GM12801 (cell line): ENCODE data around the gene SCYL2.

Source experiments
- TF ChIP-seq, protein P1 (sequence below): IDR thresholded peaks from one replicate; pipeline ENCODE4 v1.5.1; 2011; ENCODE audit warnings: control low read depth; ENCODE audit not compliant: insufficient read length; ENCODE audit errors: extremely low read depth

Gene SCYL2

DNA sequence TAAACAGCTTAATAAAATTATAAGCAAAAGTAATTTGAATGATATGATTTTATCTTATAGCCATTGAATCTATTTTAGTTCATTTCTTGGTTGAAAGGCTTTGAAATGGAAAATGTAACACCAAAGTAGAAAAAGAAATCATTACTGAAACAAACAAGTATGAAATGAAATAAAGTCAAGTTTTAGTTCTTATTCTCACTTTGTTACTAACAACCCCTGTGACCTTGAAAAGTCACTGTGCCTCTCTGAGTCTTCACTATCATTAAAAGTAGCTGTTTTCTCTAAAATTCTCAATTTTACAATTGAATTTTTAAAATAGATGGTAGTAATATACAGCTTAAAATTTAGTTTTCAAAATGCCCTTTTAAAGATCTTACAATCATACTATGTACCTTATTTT is 57.5 kb downstream of the SCYL2 start:
- TF ChIP-seq, protein P1, sequence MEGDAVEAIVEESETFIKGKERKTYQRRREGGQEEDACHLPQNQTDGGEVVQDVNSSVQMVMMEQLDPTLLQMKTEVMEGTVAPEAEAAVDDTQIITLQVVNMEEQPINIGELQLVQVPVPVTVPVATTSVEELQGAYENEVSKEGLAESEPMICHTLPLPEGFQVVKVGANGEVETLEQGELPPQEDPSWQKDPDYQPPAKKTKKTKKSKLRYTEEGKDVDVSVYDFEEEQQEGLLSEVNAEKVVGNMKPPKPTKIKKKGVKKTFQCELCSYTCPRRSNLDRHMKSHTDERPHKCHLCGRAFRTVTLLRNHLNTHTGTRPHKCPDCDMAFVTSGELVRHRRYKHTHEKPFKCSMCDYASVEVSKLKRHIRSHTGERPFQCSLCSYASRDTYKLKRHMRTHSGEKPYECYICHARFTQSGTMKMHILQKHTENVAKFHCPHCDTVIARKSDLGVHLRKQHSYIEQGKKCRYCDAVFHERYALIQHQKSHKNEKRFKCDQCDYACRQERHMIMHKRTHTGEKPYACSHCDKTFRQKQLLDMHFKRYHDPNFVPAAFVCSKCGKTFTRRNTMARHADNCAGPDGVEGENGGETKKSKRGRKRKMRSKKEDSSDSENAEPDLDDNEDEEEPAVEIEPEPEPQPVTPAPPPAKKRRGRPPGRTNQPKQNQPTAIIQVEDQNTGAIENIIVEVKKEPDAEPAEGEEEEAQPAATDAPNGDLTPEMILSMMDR, result no peak

DNA sequence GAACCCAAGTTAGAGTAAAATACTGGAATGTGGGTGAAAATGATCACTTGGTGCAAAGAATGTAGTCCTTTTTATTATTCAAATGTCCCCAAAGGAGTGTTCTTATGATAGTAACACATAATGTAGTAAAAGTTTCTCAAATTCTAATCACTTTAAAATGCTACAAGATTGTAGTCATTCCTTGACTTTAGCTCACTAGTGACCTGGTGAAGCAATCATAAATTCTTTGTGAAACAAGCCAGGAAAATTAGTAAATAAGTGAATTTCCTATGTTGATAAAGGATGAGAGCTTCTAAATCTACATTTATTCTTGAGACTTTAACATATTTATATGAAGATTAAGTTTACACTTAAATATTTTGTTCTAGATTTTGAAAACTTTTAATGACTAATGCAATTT is 59.2 kb downstream of the SCYL2 start:
- TF ChIP-seq, protein P1, result no peak

DNA sequence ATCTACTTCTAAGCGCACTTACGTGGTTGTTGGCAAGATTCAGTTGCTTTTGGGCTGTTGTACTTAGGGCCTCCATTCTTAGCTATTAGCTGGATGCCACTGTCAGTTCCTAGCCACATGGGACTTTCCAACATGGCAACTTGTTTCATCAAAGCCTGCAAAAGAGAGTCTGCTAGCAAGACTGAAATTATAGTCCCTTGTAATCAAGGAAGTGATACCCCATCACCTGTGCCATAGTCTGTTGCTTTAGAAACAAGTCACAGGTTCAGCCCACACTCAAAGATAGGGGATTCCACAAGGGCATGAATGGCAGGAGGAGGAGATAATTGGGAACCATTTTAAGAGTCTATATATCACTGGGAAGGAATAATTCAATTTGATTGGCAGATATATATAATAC is 62.8 kb downstream of the SCYL2 start:
- TF ChIP-seq, protein P1, result no peak

DNA sequence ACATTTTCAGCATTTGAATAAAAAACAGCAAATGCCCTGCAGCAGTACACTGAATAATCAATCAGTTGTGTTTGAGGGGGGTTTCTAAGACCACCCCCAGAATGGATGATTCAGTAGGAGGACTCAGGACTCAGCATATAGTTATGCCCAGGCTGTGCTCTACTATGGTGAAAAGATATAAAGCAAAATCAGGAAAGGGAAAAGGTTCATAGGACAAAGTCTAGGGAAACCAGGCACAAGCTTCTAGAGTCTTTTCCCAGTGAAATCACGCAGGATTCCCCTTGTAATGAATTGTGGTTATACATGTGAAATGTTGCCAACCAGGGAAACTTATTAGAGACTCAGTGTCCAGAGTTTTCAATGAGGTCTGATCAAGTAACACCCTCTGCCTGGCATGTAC is 64.9 kb downstream of the SCYL2 start:
- TF ChIP-seq, protein P1, result no peak

DNA sequence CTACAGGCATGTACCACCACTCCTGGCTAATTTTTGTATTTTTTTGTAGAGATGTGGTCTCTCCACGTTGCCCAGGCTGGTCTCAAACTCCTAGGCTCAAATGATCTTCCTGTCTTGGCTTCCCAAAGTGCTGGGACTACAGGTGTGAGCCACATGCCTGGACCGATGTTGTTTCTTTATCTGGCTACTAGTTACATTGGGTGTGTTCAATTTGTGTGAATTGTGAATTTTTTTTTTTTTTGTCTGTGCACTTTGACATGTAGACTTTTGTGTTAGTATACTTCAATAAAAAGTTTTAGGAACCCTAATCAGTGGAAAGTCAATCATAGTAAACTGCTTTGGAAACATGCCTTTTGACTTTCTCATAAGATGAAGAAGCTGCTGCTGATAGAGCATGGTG is 65.9 kb downstream of the SCYL2 start:
- TF ChIP-seq, protein P1, result no peak

DNA sequence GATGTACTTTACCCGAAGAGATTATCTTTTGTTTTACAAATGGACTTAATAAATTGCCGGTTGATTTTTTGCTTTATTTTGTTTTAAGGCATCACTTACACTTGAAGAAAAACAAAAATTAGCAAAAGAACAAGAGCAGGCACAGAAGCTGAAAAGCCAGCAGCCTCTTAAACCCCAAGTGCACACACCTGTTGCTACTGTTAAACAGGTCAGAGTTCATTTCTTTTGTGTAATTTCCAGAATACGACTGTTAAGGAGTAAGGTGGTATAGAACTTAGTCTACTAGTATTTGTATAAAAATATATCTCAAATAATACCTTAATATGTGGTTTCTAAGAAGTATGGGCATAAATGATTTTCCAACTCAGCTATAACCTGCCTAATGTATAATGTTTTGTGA is 70.3 kb downstream of the SCYL2 start:
- TF ChIP-seq, protein P1, result no peak

DNA sequence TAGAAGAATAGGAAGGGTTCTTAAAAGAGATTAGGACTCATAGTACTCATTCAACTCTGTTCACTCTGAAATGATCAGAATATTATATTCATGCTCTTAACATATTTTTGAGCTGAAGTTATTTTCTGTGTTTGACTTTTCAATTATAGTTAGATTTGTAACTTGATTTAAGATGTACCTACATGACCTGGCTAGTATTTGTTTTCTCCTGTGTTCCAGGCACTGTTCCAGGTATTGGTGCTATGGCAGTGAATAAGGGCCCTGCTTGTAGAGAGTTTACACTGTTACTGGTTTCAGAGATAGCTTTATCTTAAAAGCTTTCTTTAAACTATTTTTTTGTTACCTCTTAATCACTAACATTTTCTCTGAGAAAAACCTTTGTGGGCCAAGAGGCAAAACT is 70.8 kb downstream of the SCYL2 start:
- TF ChIP-seq, protein P1, result no peak

DNA sequence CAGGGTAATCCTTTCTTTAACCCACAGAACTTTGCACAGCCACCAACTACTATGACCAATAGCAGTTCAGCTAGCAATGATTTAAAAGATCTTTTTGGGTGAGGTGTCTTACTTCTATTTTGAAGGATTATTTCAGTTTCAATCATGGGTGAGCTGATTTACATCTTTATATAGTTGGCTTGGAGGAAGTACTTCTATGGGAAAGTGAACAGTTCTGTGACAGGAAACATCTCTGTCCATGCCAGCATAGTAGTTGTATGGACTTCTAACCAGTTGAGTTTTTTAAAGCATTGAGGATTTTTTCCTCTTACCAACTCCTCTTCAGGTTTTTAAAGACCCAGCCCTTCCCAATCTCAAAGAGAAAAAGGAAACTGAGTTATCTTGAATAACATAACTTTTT is 72.1 kb downstream of the SCYL2 start:
- TF ChIP-seq, protein P1, result no peak
